ENCODE measurements around the gene PCSK6. TPM values are rescaled to one million over a fixed set of nuclear protein-coding genes. Genes with fewer than 3 reads are reported as not detected.

PCSK6 gene
- total RNA-seq, 4 donors from 2014 or later = 9.7 to 20.5 (median 13.1) TPM

- DNase-seq (ENCODE audit: low spot score) (no peak), ATAC-seq (ENCODE audit: low FRiP score) (no peak)
- TF ChIP-seq, protein P1, sequence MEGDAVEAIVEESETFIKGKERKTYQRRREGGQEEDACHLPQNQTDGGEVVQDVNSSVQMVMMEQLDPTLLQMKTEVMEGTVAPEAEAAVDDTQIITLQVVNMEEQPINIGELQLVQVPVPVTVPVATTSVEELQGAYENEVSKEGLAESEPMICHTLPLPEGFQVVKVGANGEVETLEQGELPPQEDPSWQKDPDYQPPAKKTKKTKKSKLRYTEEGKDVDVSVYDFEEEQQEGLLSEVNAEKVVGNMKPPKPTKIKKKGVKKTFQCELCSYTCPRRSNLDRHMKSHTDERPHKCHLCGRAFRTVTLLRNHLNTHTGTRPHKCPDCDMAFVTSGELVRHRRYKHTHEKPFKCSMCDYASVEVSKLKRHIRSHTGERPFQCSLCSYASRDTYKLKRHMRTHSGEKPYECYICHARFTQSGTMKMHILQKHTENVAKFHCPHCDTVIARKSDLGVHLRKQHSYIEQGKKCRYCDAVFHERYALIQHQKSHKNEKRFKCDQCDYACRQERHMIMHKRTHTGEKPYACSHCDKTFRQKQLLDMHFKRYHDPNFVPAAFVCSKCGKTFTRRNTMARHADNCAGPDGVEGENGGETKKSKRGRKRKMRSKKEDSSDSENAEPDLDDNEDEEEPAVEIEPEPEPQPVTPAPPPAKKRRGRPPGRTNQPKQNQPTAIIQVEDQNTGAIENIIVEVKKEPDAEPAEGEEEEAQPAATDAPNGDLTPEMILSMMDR (IDR thresholded peaks at IDR 0.05) = no peak
Observed at GRCh38 chr15:101325263-101326025, 164.1 kb downstream of the PCSK6 start.

DNA sequence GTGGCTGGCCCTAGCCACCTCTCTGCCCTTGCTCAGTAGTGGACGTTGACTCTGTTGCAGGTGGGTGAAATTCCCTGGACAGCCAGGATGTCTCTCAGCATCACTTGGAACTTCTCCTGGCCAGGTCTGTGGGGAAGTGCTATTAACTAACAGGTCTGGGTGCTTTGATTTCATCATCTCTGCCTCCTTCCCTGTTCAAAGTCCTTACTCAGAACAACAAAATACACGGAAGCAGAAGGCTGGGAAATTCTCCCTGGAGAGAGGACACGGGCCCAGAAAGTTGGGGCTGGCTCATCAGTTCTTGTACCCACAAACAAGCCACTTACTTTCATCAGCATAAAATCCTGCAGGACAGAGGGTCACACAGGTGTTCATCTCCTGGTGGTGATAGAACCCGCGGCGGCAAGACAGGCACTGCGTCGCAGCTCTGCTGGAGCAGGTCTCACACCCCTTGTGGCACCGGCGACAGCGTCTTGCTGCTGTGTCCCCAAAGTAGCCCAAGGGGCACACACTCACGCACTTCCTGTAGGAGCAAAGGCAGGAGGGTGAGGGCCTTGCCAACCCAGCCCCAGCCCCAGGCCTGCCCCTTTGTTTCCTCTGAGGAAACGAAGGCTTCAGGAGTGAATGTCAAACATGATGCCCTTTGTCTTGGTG is 164.9 kb downstream of the PCSK6 start:
- DNase-seq (ENCODE audit: low spot score) = no peak
- TF ChIP-seq, protein P1 (IDR thresholded peaks at IDR 0.05) = no peak

GRCh38 chr15:101323793-101324523 is 165.5 kb downstream of the PCSK6 start:
- ATAC-seq (ENCODE audit: low FRiP score) = no peak
- TF ChIP-seq, protein P1 (IDR thresholded peaks at IDR 0.05) = no peak
- no peak for DNase-seq (ENCODE audit: low spot score)

More for the DNA sequence above, 164.9 kb downstream of the PCSK6 start:
- ATAC-seq (ENCODE audit: low FRiP score) = no peak

- DNase-seq (ENCODE audit: low spot score) = no peak
- ATAC-seq (ENCODE audit: low FRiP score) = no peak
- TF ChIP-seq, protein P1 (IDR thresholded peaks at IDR 0.05) = no peak
Observed at GRCh38 chr15:101322854-101323477, 166.5 kb downstream of the PCSK6 start.

GRCh38 chr15:101322016-101322695 is 167.4 kb downstream of the PCSK6 start:
- DNase-seq (ENCODE audit: low spot score) = no peak
- TF ChIP-seq, protein P1 (IDR thresholded peaks at IDR 0.05) = no peak
- no peak for ATAC-seq (ENCODE audit: low FRiP score)

- TF ChIP-seq, protein P1 (IDR thresholded peaks at IDR 0.05) = no peak
- ATAC-seq (ENCODE audit: low FRiP score) (no peak), DNase-seq (ENCODE audit: low spot score) (no peak)
Observed at GRCh38 chr15:101320501-101321052, 168.9 kb downstream of the PCSK6 start.

All from omental fat pad (tissue), 4 donors.